HEK293 (cell line): ENCODE measurements around the gene PLXNA2.

Source experiments
- CTCF ChIP-seq: fragments of 450-650 bp; formaldehyde crosslinking; IDR thresholded peaks from 2 replicates; pipeline ENCODE4 v1.5.1; 2016; ENCODE audit warnings: missing biosample characterization, missing genetic modification characterization
- GLI4 ChIP-seq: fragments of 450-650 bp; formaldehyde crosslinking; IDR thresholded peaks from 2 replicates; pipeline ENCODE4 v1.5.1; 2016; ENCODE audit warnings: missing biosample characterization, missing genetic modification characterization
- PBX3 ChIP-seq: sonication (generic); formaldehyde crosslinking; IDR thresholded peaks from 2 replicates; pipeline ENCODE4 v1.8.1; 2022; ENCODE audit warnings: mild to moderate bottlenecking, moderate library complexity, missing genetic modification reagents
- SETDB1 ChIP-seq: IDR thresholded peaks from one replicate; pipeline ENCODE4 v1.6.1; 2017; ENCODE audit warnings: mild to moderate bottlenecking, low read length, moderate library complexity, mixed read lengths; ENCODE audit not compliant: insufficient read length
- ZNF157 ChIP-seq: fragments of 450-650 bp; formaldehyde crosslinking; IDR thresholded peaks from 2 replicates; pipeline ENCODE4 v1.5.1; 2016; ENCODE audit warnings: missing biosample characterization, missing genetic modification characterization
- ZNF23 ChIP-seq: fragments of 450-650 bp; formaldehyde crosslinking; IDR thresholded peaks from 2 replicates; pipeline ENCODE4 v1.5.1; 2016; ENCODE audit warnings: missing biosample characterization, missing genetic modification characterization, borderline replicate concordance
- ZNF350 ChIP-seq: fragments of 450-650 bp; formaldehyde crosslinking; IDR thresholded peaks from 2 replicates; pipeline ENCODE4 v1.5.0; 2017; ENCODE audit warnings: missing biosample characterization, mild to moderate bottlenecking, missing genetic modification characterization
- ZNF639 ChIP-seq: fragments of 450-650 bp; formaldehyde crosslinking; IDR thresholded peaks from 2 replicates; pipeline ENCODE4 v1.5.1; 2016; ENCODE audit warnings: missing biosample characterization, missing genetic modification characterization
- ZNF670 ChIP-seq: fragments of 450-650 bp; formaldehyde crosslinking; IDR thresholded peaks from 2 replicates; pipeline ENCODE4 v1.5.1; 2016; ENCODE audit warnings: missing biosample characterization, missing genetic modification characterization, low read depth
- ZSCAN4 ChIP-seq: fragments of 450-650 bp; formaldehyde crosslinking; IDR thresholded peaks from 2 replicates; pipeline ENCODE4 v1.5.1; 2017; ENCODE audit warnings: missing biosample characterization, missing genetic modification characterization

- TF ChIP-seq ZNF639 (no peak), CTCF (tag by site-specific recombination) (no peak), ZNF670 (tag by site-specific recombination) (no peak), ZSCAN4 (tag by site-specific recombination) (no peak), GLI4 (no peak), SETDB1 (no peak), ZNF157 (tag by site-specific recombination) (no peak), ZNF350 (tag by site-specific recombination) (no peak), PBX3 (no peak), ZNF23 (no peak)
Observed at GRCh38 chr1:208270651-208271141, 26.5 kb upstream of the PLXNA2 start.
